ENCODE data around the gene CCDC6.

GRCh38 chr10:59770689-59771088 lies 135.7 kb downstream of the CCDC6 start:
- TF ChIP-seq CTCF (IDR thresholded peaks at IDR 0.05) (no peak), POLR2A (IDR thresholded peaks at IDR 0.05) (no peak), POLR2AphosphoS5 (IDR thresholded peaks at IDR 0.05) (no peak), EP300 (IDR thresholded peaks at IDR 0.05) (no peak)

All from sigmoid colon (tissue), 4 donors.